ENCODE results near the gene LPAR2.

LPAR2 gene

DNA sequence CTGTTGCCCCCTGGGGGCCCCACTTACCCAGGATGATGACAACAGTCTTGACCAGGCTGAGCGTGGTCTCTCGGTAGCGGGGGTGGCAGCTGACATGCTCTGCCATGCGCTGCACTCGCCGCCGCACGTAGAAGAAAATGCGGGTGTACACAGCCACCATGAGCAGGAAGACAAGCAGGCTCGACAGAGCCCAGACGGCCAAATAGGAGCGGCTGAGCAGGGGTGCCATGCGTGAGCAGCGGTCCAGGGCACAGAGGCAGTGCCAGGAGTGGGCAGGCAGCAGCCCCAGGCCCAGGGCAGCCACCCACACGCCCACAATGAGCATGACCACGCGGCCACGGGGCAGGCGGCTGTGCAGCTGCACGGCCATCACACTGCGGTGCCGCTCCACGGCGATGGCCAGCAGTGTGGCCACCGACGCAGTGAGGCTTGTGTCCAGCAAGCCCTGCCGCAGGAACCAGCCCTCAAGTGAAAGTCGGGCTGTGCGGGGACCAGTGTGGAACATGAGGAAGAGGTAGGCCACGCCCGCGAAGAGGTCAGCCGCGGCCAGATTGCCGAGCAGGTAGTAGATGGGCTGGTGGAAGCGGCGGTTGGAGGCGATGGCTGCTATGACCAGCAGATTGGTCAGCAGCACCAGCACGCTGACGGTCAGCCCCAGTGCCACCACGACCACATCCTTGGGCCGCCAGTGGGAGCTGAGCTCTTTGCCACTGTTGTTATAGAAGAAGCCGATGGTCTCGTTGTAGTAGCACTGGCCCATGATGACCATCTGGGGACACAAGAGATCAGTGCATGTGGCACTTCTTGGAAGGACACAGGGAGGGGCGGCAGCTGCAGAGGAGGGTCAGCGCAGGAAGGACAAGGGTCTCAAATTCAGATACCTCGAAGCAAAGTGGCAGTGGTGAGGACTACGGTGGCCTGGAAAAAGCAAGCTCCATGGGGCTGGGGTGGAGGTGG lies 1.2 kb downstream of the LPAR2 start:
- no peaks in the 10 kb centered on the region for H3K9me2 ChIP-seq (ENCODE audit: low read depth, low read length)
- H2AFZ ChIP-seq (ENCODE audit: low read length), result no peak overlapping the region
- peak overlapping the region; percentile 74 for H3K4me2 ChIP-seq (ENCODE audit: low read length)
- H3K27ac ChIP-seq (ENCODE audit: low read depth, low read length, poor library complexity, severe bottlenecking), result peak overlapping the region; percentile 30
- peak overlapping the region; percentile 80 for H3K4me3 ChIP-seq (ENCODE audit: low read depth, low read length, poor library complexity, severe bottlenecking)
- H4K20me1 ChIP-seq (ENCODE audit: insufficient read depth, low read length), result no peaks in the 10 kb centered on the region
- no peak for TF ChIP-seq EZH2 (IDR thresholded peaks at IDR 0.05; ENCODE audit: borderline replicate concordance, low read length)
- TF ChIP-seq, protein P1, sequence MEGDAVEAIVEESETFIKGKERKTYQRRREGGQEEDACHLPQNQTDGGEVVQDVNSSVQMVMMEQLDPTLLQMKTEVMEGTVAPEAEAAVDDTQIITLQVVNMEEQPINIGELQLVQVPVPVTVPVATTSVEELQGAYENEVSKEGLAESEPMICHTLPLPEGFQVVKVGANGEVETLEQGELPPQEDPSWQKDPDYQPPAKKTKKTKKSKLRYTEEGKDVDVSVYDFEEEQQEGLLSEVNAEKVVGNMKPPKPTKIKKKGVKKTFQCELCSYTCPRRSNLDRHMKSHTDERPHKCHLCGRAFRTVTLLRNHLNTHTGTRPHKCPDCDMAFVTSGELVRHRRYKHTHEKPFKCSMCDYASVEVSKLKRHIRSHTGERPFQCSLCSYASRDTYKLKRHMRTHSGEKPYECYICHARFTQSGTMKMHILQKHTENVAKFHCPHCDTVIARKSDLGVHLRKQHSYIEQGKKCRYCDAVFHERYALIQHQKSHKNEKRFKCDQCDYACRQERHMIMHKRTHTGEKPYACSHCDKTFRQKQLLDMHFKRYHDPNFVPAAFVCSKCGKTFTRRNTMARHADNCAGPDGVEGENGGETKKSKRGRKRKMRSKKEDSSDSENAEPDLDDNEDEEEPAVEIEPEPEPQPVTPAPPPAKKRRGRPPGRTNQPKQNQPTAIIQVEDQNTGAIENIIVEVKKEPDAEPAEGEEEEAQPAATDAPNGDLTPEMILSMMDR (IDR thresholded peaks at IDR 0.05; ENCODE audit: low read length), result no peak
- no peaks in the 10 kb centered on the region for H3K27me3 ChIP-seq (ENCODE audit: insufficient read depth, low read length)
- no peaks in the 10 kb centered on the region for H3K79me2 ChIP-seq (ENCODE audit: insufficient read depth, low read length)
- H3K9me3 ChIP-seq (ENCODE audit: low read length), result no peaks in the 10 kb centered on the region
- H3K9ac ChIP-seq (ENCODE audit: low read length), result peak overlapping the region; percentile 87
- H3F3A ChIP-seq (ENCODE audit: insufficient read depth, low read length), result no peaks in the 10 kb centered on the region
- H3K4me1 ChIP-seq (ENCODE audit: insufficient read depth, low read length, severe bottlenecking), result peaks cover 27% of the 10 kb centered on the region
- H3K36me3 ChIP-seq (ENCODE audit: insufficient read depth, low read length), result peaks cover 31% of the 10 kb centered on the region; the same call in 1 of the 2 replicates

DNA sequence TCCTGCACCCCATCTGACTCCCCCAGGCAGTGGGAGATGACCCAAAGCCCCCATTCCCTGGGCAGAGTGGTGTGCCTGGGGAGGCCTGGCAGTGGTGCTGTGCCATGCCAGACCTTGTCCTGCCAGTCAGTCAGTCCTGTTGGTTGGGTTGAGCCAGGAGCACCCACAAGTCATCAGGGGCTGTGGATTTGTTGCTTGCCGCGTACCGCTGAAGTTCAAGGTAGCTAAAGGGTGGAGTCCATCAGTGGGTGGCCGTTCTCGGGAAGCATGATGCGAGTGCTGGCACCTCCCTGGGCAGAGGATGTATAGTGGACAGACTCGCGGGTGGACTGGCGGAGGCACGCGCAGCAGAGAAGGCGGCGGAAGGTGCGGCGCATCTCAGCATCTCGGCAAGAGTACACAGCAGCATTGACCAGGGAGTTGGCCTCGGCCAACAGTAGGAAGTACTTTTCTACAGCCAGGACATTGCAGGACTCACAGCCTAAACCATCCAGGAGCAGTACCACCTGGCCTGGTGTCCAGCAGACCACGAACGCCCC lies 3.9 kb downstream of the LPAR2 start:
- Histone ChIP-seq H3K27me3 (ENCODE audit: insufficient read depth, low read length) (no peaks in the 10 kb centered on the region), H3K79me2 (ENCODE audit: insufficient read depth, low read length) (no peaks in the 10 kb centered on the region), H3K27ac (ENCODE audit: low read depth, low read length, poor library complexity, severe bottlenecking) (peak overlapping the region; percentile 8), H2AFZ (ENCODE audit: low read length) (no peak overlapping the region), H3K9me3 (ENCODE audit: low read length) (no peaks in the 10 kb centered on the region), H3K9ac (ENCODE audit: low read length) (no peak overlapping the region), H4K20me1 (ENCODE audit: insufficient read depth, low read length) (no peaks in the 10 kb centered on the region), H3F3A (ENCODE audit: insufficient read depth, low read length) (no peaks in the 10 kb centered on the region), H3K4me2 (ENCODE audit: low read length) (no peak overlapping the region), H3K36me3 (ENCODE audit: insufficient read depth, low read length) (peaks cover 11% of the 10 kb centered on the region; the same call in 1 of the 2 replicates), H3K4me1 (ENCODE audit: insufficient read depth, low read length, severe bottlenecking) (peaks cover 32% of the 10 kb centered on the region), H3K9me2 (ENCODE audit: low read depth, low read length) (no peaks in the 10 kb centered on the region), H3K4me3 (ENCODE audit: low read depth, low read length, poor library complexity, severe bottlenecking) (no peak overlapping the region)
- TF ChIP-seq, protein P1 (IDR thresholded peaks at IDR 0.05; ENCODE audit: low read length), result no peak
- no peak for TF ChIP-seq EZH2 (IDR thresholded peaks at IDR 0.05; ENCODE audit: borderline replicate concordance, low read length)

DNA sequence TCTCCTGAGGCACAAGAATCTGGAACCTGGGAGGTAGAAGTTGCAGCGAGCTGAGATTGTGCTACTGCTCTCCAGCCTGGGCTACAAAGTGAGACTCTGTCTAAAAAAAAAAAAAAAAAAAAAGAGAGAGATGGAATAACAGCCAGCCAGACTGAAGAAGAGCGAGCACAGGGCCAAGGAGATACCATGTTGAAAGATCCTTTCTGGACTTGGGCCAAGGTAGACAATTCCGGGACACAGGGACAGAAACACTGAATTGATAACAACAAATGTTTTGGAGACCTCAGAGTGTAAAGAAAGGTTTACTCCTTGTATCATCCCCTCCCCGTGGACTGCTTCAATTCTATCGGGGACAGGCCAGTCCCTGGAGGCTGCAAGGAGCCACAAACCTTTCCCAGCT lies 4.6 kb downstream of the LPAR2 start:
- Histone ChIP-seq H4K20me1 (ENCODE audit: insufficient read depth, low read length) (no peaks in the 10 kb centered on the region), H3K36me3 (ENCODE audit: insufficient read depth, low read length) (peaks cover 11% of the 10 kb centered on the region; the same call in 1 of the 2 replicates), H3K9me3 (ENCODE audit: low read length) (no peaks in the 10 kb centered on the region), H3K4me2 (ENCODE audit: low read length) (no peak overlapping the region), H3K4me3 (ENCODE audit: low read depth, low read length, poor library complexity, severe bottlenecking) (no peak overlapping the region), H2AFZ (ENCODE audit: low read length) (no peak overlapping the region), H3K9ac (ENCODE audit: low read length) (no peak overlapping the region), H3K9me2 (ENCODE audit: low read depth, low read length) (no peaks in the 10 kb centered on the region), H3K27ac (ENCODE audit: low read depth, low read length, poor library complexity, severe bottlenecking) (no peak overlapping the region), H3F3A (ENCODE audit: insufficient read depth, low read length) (no peaks in the 10 kb centered on the region), H3K4me1 (ENCODE audit: insufficient read depth, low read length, severe bottlenecking) (peaks cover 29% of the 10 kb centered on the region), H3K79me2 (ENCODE audit: insufficient read depth, low read length) (no peaks in the 10 kb centered on the region), H3K27me3 (ENCODE audit: insufficient read depth, low read length) (no peaks in the 10 kb centered on the region)
- TF ChIP-seq, protein P1 (IDR thresholded peaks at IDR 0.05; ENCODE audit: low read length), result no peak
- TF ChIP-seq EZH2 (IDR thresholded peaks at IDR 0.05; ENCODE audit: borderline replicate concordance, low read length), result no peak

Data from OCI-LY1 (cell line).